ENCODE results near the gene SHISAL2A.

SHISAL2A gene

DNA sequence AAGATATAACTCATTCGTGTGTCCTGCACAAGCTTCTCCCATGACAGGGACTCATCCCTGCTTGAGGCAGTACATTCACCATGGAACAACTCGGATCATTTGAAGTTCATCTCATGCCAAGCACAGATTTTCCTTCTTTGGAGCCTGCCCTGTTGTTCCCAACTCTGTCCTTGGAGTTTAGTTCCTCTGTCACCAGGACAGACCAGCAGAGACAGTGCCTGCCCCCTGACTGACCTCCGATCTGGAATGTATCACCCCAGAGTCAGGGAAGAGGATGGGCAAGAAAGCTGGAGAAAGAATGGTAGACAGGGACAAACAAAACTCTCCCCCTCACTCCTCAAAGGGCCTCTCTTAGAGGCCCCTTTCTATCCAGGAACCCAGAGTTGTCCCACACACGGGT lies 5.0 kb downstream of the SHISAL2A start:
- Histone ChIP-seq H3K4me1 (peaks cover 34 to 93% (median 86%) of the 10 kb centered on the region in 10 experiments), H3K4me3 (peak overlapping the region in 6 of 10 experiments; percentile 30 to 41 (median 37); a peak in 7 of 20 replicates), H4K20me1 (no peaks in the 10 kb centered on the region), H3K36me3 (peaks cover 0 to 36% (median 19%) of the 10 kb centered on the region in 11 experiments; a peak in 16 of 22 replicates), H3K27me3 (peaks cover 0 to 10% (median 0%) of the 10 kb centered on the region in 11 experiments; a peak in 5 of 22 replicates), H3K4me2 (peak overlapping the region; percentile 66 to 96 (median 84)), H3K9me3 (replicated peaks in 1 of 11) (peaks cover 0 to 18% (median 0%) of the 10 kb centered on the region in 11 experiments; a peak in 1 of 22 replicates), H3K27ac (peak overlapping the region in 10 of 11 experiments; percentile 65 to 99 (median 97); a peak in 20 of 22 replicates), H3K9ac (peak overlapping the region in 9 of 11 experiments; percentile 72 to 89 (median 85); a peak in 18 of 22 replicates)
- TF ChIP-seq Cebpa-rat (IDR thresholded peaks at IDR 0.05): no peak

DNA sequence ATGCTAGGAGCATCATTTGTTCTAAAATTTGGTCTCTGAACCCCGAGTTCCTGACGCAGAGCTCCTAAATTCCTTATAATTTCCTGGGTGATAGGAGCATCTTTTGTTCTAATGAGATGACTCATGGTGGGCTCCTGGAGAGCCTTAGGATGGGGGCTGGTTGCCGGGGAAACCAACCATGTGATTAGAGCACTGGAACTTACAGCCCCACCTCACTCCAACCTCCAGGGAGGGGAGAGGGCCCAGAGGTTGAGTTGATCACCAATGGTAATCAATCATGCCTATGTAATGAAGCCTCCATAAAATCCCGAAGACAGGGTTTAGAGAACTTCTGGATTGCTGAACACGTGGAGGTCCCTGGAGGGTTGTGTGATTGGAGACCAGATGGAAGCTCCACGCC lies 7.7 kb downstream of the SHISAL2A start:
- peak overlapping the region; percentile 18 to 96 (median 81); a peak in 21 of 22 replicates for H3K4me2 ChIP-seq
- no peak for TF ChIP-seq Cebpa-rat (IDR thresholded peaks at IDR 0.05)
- no peak overlapping the region for H3K4me3 ChIP-seq
- peak overlapping the region in 2 of 11 experiments; percentile 14 to 23; a peak in 2 of 22 replicates for H3K9ac ChIP-seq
- no peaks in the 10 kb centered on the region for H4K20me1 ChIP-seq
- H3K27ac ChIP-seq: peak overlapping the region in 9 of 11 experiments; percentile 30 to 99 (median 97); a peak in 17 of 22 replicates
- peaks cover 0 to 18% (median 0%) of the 10 kb centered on the region in 11 experiments; a peak in 1 of 22 replicates for H3K9me3 ChIP-seq (replicated peaks in 1 of 11)
- H3K4me1 ChIP-seq: peaks cover 27 to 73% (median 63%) of the 10 kb centered on the region in 10 experiments
- peaks cover 0 to 60% (median 37%) of the 10 kb centered on the region in 11 experiments; a peak in 16 of 22 replicates for H3K36me3 ChIP-seq
- no peaks in the 10 kb centered on the region for H3K27me3 ChIP-seq

DNA sequence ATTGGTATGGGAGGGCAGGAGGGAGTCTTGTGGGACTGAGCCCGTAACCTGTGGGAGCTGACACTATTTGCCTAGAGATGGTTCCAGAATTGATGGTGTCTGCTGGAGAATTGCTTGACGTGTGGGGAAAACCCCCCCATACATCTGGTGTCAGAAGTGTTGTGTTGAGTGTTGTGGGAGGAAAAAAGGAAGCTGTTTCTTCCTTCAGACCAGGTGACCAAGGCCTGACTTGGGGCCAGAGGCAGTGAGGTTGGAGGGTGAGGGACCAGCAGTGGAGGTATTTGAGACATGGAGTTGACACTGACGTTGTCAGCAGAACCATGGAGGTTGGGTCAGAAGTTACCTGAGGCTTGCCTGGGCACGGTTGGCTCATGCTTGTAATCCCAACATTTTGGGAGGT lies 8.3 kb downstream of the SHISAL2A start:
- H3K4me2 ChIP-seq: peak overlapping the region; percentile 18 to 96 (median 81)
- no peaks in the 10 kb centered on the region for H4K20me1 ChIP-seq
- no peak overlapping the region; a peak in 1 of 20 replicates for H3K4me3 ChIP-seq
- TF ChIP-seq Cebpa-rat (IDR thresholded peaks at IDR 0.05): no peak
- H3K36me3 ChIP-seq: peaks cover 0 to 64% (median 40%) of the 10 kb centered on the region in 11 experiments; a peak in 16 of 22 replicates
- H3K4me1 ChIP-seq: peaks cover 27 to 67% (median 59%) of the 10 kb centered on the region in 10 experiments
- no peaks in the 10 kb centered on the region for H3K27me3 ChIP-seq
- peak overlapping the region in 9 of 11 experiments; percentile 30 to 99 (median 97); a peak in 17 of 22 replicates for H3K27ac ChIP-seq
- H3K9me3 ChIP-seq (replicated peaks in 1 of 11): peaks cover 0 to 18% (median 0%) of the 10 kb centered on the region in 11 experiments; a peak in 1 of 22 replicates
- peak overlapping the region in 3 of 11 experiments; percentile 0 to 23 (median 14); a peak in 2 of 22 replicates for H3K9ac ChIP-seq

GRCh38 chr1:52645261-52645660 lies 12.3 kb downstream of the SHISAL2A start:
- H3K4me2 ChIP-seq: no peak overlapping the region
- no peaks in the 10 kb centered on the region for H3K27me3 ChIP-seq
- peaks cover 9 to 31% (median 21%) of the 10 kb centered on the region in 10 experiments for H3K4me1 ChIP-seq
- no peak for TF ChIP-seq Cebpa-rat (IDR thresholded peaks at IDR 0.05)
- H4K20me1 ChIP-seq: no peaks in the 10 kb centered on the region
- no peak overlapping the region for H3K9ac ChIP-seq
- H3K27ac ChIP-seq: peak overlapping the region in 2 of 11 experiments; percentile 14 to 25; a peak in 1 of 22 replicates
- peaks cover 0 to 91% (median 60%) of the 10 kb centered on the region in 11 experiments; a peak in 18 of 22 replicates for H3K36me3 ChIP-seq
- no peak overlapping the region for H3K4me3 ChIP-seq
- peaks cover 0 to 1% (median 0%) of the 10 kb centered on the region in 11 experiments; a peak in 1 of 22 replicates for H3K9me3 ChIP-seq (replicated peaks in 1 of 11)

- peak overlapping the region in 1 of 11 experiments; percentile 7; a peak in 1 of 22 replicates for H3K27ac ChIP-seq
- H4K20me1 ChIP-seq: no peaks in the 10 kb centered on the region
- no peak overlapping the region for H3K4me3 ChIP-seq
- H3K4me2 ChIP-seq: no peak overlapping the region
- H3K4me1 ChIP-seq: peaks cover 0 to 9% (median 2%) of the 10 kb centered on the region in 10 experiments; a peak in 7 of 20 replicates
- H3K36me3 ChIP-seq: peaks cover 0 to 98% (median 77%) of the 10 kb centered on the region in 11 experiments; a peak in 18 of 22 replicates
- TF ChIP-seq Cebpa-rat (IDR thresholded peaks at IDR 0.05): no peak
- H3K9ac ChIP-seq: no peak overlapping the region
- H3K9me3 ChIP-seq (replicated peaks in 1 of 11): 0 out of 22 replicates have a peak, but pooled peaks cover 0 to 3% (median 0%) of the 10 kb centered on the region in 11 experiments
- no peaks in the 10 kb centered on the region for H3K27me3 ChIP-seq
Measured at GRCh38 chr1:52651904-52652303, 18.9 kb downstream of the SHISAL2A start.

GRCh38 chr1:52653207-52653849 lies 20.4 kb downstream of the SHISAL2A start:
- H4K20me1 ChIP-seq: no peaks in the 10 kb centered on the region
- H3K4me2 ChIP-seq: 0 out of 22 replicates have a peak overlapping the region, but pooled peaks of 1 of the 11 experiments have one; percentile 2
- no peak overlapping the region for H3K9ac ChIP-seq
- peak overlapping the region in 1 of 11 experiments; percentile 21; a peak in 1 of 22 replicates for H3K27ac ChIP-seq
- no peak for TF ChIP-seq Cebpa-rat (IDR thresholded peaks at IDR 0.05)
- peaks cover 0 to 100% (median 77%) of the 10 kb centered on the region in 11 experiments; a peak in 17 of 22 replicates for H3K36me3 ChIP-seq
- no peak overlapping the region for H3K4me3 ChIP-seq
- peaks cover 0 to 9% (median 2%) of the 10 kb centered on the region in 10 experiments; a peak in 6 of 20 replicates for H3K4me1 ChIP-seq
- H3K27me3 ChIP-seq: no peaks in the 10 kb centered on the region
- H3K9me3 ChIP-seq (replicated peaks in 1 of 11): 0 out of 22 replicates have a peak, but pooled peaks cover 0 to 3% (median 0%) of the 10 kb centered on the region in 11 experiments

- Histone ChIP-seq H4K20me1 (no peaks in the 10 kb centered on the region), H3K4me2 (no peak overlapping the region), H3K9me3 (replicated peaks in 1 of 11) (0 out of 22 replicates have a peak, but pooled peaks cover 0 to 3% (median 0%) of the 10 kb centered on the region in 11 experiments), H3K36me3 (peaks cover 0 to 96% (median 70%) of the 10 kb centered on the region in 11 experiments; a peak in 17 of 22 replicates), H3K4me1 (peaks cover 0 to 9% (median 2%) of the 10 kb centered on the region in 10 experiments; a peak in 6 of 20 replicates), H3K4me3 (no peak overlapping the region), H3K27me3 (no peaks in the 10 kb centered on the region), H3K9ac (no peak overlapping the region), H3K27ac (no peak overlapping the region; a peak in 1 of 22 replicates)
- no peak for TF ChIP-seq Cebpa-rat (IDR thresholded peaks at IDR 0.05)
Measured at GRCh38 chr1:52654063-52654462, 21.1 kb downstream of the SHISAL2A start.

DNA sequence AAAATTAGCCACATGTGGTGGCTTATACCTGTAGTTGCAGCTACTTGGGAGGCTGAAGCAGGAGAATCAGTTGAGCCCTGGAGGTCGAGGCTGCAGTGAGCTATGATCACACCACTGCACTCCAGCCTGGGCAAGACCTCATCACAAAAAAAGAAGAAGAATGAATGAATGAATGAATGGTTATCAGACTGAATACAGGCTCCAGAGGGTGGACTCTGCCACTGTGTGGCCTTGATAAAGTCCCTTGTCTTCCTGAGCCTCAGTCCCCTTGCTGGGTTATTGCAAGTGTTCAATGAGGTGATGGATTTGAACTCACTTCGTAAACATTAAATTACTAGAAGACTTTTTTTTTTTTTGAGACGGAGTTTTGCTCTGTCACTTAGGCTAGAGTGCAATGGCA lies 24.7 kb downstream of the SHISAL2A start:
- peaks cover 0 to 91% (median 54%) of the 10 kb centered on the region in 11 experiments; a peak in 17 of 22 replicates for H3K36me3 ChIP-seq
- H3K27me3 ChIP-seq: no peaks in the 10 kb centered on the region
- H4K20me1 ChIP-seq: no peaks in the 10 kb centered on the region
- no peak overlapping the region for H3K27ac ChIP-seq
- no peak overlapping the region for H3K4me2 ChIP-seq
- no peak overlapping the region for H3K4me3 ChIP-seq
- H3K4me1 ChIP-seq: peaks cover 0 to 8% (median 1%) of the 10 kb centered on the region in 10 experiments; a peak in 8 of 20 replicates
- 0 out of 22 replicates have a peak, but pooled peaks cover 0 to 3% (median 0%) of the 10 kb centered on the region in 11 experiments for H3K9me3 ChIP-seq (replicated peaks in 1 of 11)
- TF ChIP-seq Cebpa-rat (IDR thresholded peaks at IDR 0.05): no peak
- no peak overlapping the region for H3K9ac ChIP-seq
